Pancreas (tissue), 10 donors: Measurements from ENCODE around the gene MTCL1. TPM values are rescaled to one million over a fixed set of nuclear protein-coding genes. Genes with fewer than 3 reads are reported as not detected.

Experiments used
- ATAC-seq, 4 donors: fragments of 200-7000 bp; cut with Tn5 transposase; one replicate each; pipeline versions ENCODE4 v1.8.0 to v1.9.1; 2020; ENCODE audit warnings: mild to moderate bottlenecking in 4 of 4, moderate library complexity in 4 of 4
- DNase-seq, 6 donors: peaks; one replicate each; pipeline ENCODE4 v3.0.0-alpha.2; 2020
- FAIRE-seq: peaks from 2 replicates; lab custom pipeline; 2012; peaks lifted over from hg19 to GRCh38; lab: Jason Lieb, UNC
- H3K27ac ChIP-seq, 4 donors: fragments of 200-600 bp; sonication (generic); 1 replicate in 3 of 4; 2 replicates in 1 of 4; pipeline versions ENCODE4 v1.5.0 to v1.8.0; 2020
- H3K27me3 ChIP-seq, 4 donors: fragments of 200-600 bp; one replicate each; pipeline ENCODE4 v1.8.0; 2021
- H3K36me3 ChIP-seq, 3 donors: fragments of 200-600 bp; sonication (generic) in 1 of 3; one replicate each; pipeline versions ENCODE4 v1.5.0 to v1.8.0; 2020 to 2021
- H3K4me1 ChIP-seq, 3 donors: fragments of 200-600 bp; one replicate each; pipeline ENCODE4 v1.8.0; 2021
- H3K4me3 ChIP-seq, 4 donors: fragments of 200-600 bp; sonication (generic) in 2 of 4; one replicate each; pipeline versions ENCODE4 v1.5.0 to v1.8.0; 2020 to 2021
- H3K9me3 ChIP-seq, 4 donors: fragments of 200-600 bp; one replicate each; pipeline ENCODE4 v1.8.0; 2021
- WGBS, 2 donors: extraction: QIAGEN DNeasy Blood & Tissue Kit; methylation state at CpG; one replicate each; pipeline ENCODE4 v1.1.7; 2013; 5-methylcytosine and 5-hydroxymethylcytosine counted together
- intact Hi-C, 3 donors: fragments of 100-400 bp; cut with DNase I; formaldehyde crosslinking; loops; one replicate each; pipeline versions ENCODE4 v1.11.1 to v1.14.2; 2022
- polyA plus RNA-seq, 2 donors: library from polyadenylated mRNA; stranded (reverse); fragments of 200-250 nt; gene quantifications; one replicate each; pipeline ENCODE4 v1.2.3, GENCODE V29; 2013
- total RNA-seq, 6 donors: library from RNA; stranded (reverse); fragmentation: NEBNext Ultra II Directional in 4 of 6; extraction: Animal tissue kit (Norgen Biotek cat#: 25700) in 4 of 6; gene quantifications; one replicate each; pipeline versions ENCODE4 v1.2.1 to v1.2.4, GENCODE V29; 2021 to 2023
- TF ChIP-seq, protein P1 (sequence below), 4 donors: fragments of 200-600 bp; sonication (generic) in 3 of 4; IDR thresholded peaks; one replicate each; pipeline versions ENCODE4 v1.5.0 to v1.8.0; 2021; ENCODE audit warnings: antibody characterized with exemption in 4 of 4
- donor health status: healthy with polysubstance abuse.
- donor health status: DM: no; HTN: no; CAD: no; lungs with moderate emphysema.
- donor health status: DM: no; HTN: no; CAD: no.
- donor health status: control.
- donor health status: control.
- donor health status: Bipolar disorder and iron deficiency.
- donor health status: DM: yes; HTN: yes; CAD: no.
- donor health status: DM: no; HTN: no; CAD: no.
- donor health status: DM: no; HTN: no; CAD: no.
- donor health status: DM: yes; HTN: yes; CAD: no.

The MTCL1 gene
- total and polyA plus RNA-seq, 8 donors = 9.2 to 18.4 (median 12.9) TPM

DNA sequence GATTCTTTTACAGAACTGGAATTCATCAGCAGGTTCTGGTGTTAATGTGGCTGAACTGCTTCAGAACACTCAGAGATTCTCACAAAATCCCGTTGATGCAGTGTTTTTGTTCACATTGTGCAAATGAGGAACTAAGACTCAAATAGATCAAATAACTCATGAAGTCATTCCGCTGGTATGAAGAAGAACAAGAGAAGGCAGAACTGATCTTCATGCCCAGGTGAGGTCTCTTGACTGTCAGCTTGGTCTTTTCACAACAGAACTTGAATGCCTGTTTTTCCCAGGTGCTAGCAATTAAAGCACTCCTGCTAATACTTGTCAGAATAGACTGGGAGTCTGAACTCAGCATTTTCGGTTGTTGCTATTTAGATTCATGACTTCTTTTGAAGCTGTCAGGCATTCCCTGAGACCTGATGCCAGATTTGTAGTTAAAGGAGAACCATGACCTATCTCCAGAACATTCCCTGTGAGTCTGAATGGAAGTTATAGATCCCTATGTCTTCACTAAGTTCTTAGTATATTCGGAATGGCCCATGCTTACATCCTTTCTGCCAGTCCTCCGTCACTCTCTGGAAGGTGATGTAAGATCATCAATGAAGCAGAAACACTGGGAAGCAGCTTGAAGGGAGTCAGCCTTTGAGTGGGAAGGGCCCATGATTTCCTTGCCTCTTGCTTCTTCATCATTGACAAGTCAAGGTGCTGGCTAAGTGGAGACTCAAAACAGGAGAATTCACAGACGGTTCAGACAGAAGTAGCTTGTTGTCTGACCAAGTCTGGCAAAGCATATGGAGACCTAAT is 155.7 kb downstream of the MTCL1 start:
- no peak overlapping the region for H3K27ac ChIP-seq
- FAIRE-seq = no peak
- no peak for ATAC-seq
- WGBS, 2 donors = 80 to 86% methylated on average over 6 of the region's 6 CpGs
- H3K4me1 ChIP-seq = no peaks in the 10 kb centered on the region
- H3K36me3 ChIP-seq = no peaks in the 10 kb centered on the region
- TF ChIP-seq, protein P1, sequence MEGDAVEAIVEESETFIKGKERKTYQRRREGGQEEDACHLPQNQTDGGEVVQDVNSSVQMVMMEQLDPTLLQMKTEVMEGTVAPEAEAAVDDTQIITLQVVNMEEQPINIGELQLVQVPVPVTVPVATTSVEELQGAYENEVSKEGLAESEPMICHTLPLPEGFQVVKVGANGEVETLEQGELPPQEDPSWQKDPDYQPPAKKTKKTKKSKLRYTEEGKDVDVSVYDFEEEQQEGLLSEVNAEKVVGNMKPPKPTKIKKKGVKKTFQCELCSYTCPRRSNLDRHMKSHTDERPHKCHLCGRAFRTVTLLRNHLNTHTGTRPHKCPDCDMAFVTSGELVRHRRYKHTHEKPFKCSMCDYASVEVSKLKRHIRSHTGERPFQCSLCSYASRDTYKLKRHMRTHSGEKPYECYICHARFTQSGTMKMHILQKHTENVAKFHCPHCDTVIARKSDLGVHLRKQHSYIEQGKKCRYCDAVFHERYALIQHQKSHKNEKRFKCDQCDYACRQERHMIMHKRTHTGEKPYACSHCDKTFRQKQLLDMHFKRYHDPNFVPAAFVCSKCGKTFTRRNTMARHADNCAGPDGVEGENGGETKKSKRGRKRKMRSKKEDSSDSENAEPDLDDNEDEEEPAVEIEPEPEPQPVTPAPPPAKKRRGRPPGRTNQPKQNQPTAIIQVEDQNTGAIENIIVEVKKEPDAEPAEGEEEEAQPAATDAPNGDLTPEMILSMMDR (IDR thresholded peaks at IDR 0.05) = no peak
- intact Hi-C loops = no loop called here
- no peak for DNase-seq
- no peaks in the 10 kb centered on the region for H3K9me3 ChIP-seq
- H3K4me3 ChIP-seq = no peak overlapping the region
- H3K27me3 ChIP-seq = no peaks in the 10 kb centered on the region

DNA sequence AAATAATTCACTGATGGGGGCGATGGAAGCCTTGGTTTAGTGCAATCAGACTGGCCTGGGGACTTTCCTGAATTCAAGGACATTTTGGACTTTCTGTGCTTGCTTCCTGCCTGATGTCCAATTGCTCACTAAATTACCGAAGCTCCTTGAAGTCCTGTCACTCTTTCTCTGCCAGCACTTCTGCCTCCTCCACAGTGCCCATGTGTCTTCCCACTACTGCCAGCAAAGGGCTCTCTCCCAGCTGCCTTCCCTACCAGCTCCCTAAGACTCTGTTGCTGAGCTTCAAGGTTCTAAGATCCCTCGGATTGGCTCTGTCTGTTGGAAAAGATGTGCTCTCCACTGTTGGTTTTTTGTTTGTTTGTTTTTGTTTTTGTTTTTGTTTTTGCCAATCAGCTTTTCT is 158.1 kb downstream of the MTCL1 start:
- TF ChIP-seq, protein P1 (IDR thresholded peaks at IDR 0.05) = no peak
- H3K27me3 ChIP-seq = no peaks in the 10 kb centered on the region
- intact Hi-C loops = no loop called here
- no peak for ATAC-seq
- FAIRE-seq = no peak
- no peaks in the 10 kb centered on the region for H3K9me3 ChIP-seq
- no peaks in the 10 kb centered on the region for H3K36me3 ChIP-seq
- no peak overlapping the region for H3K27ac ChIP-seq
- no peak overlapping the region for H3K4me3 ChIP-seq
- WGBS, 2 donors = 78 to 87% methylated on average over 3 of the region's 3 CpGs
- no peaks in the 10 kb centered on the region for H3K4me1 ChIP-seq
- no peak for DNase-seq

DNA sequence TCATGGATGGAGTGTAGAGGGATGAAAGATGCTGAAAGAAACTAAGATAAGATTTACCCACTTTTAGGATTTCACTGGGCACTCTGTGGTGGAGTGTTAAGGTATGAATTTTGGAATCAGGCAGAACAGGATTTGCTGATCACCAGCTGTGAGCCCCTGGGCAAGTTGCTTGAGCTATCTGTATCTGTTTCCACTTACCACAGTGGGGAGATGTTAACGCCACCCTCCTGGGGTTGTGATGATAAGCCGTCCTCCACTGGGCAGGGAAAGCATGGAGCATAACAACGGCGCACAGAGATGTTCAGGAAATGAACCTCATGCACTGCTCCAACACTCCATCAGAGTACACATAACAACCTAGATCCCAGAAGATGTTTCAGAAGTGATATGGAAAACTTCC is 160.6 kb downstream of the MTCL1 start:
- FAIRE-seq = no peak
- intact Hi-C loops = no loop called here
- H3K36me3 ChIP-seq = no peaks in the 10 kb centered on the region
- TF ChIP-seq, protein P1 (IDR thresholded peaks at IDR 0.05) = no peak
- H3K4me1 ChIP-seq = no peaks in the 10 kb centered on the region
- ATAC-seq = no peak
- no peaks in the 10 kb centered on the region for H3K27me3 ChIP-seq
- H3K4me3 ChIP-seq = no peak overlapping the region
- DNase-seq = no peak
- H3K9me3 ChIP-seq = no peaks in the 10 kb centered on the region
- no peak overlapping the region for H3K27ac ChIP-seq
- 82 to 93% methylated on average over 4 of the region's 4 CpGs for WGBS, 2 donors

DNA sequence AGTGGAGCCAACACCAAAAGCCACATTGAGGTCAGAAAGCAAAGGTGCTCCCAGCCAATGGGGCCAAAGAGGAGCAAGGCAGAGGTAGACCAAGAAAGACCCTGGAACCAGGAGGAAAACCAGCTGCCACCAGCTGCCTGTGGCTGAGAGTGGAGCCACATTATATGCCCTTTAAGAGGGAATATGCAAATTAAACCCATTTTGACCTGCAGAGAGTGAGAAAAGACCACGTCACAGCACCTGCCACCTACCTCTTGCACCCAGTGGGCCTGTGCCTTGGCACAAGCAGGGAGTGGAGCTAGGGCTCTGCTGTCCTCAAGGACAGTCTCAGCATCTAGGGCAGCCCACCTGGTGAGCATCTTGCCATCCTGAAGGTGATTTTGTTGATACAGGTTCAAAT is 161.3 kb downstream of the MTCL1 start:
- H3K9me3 ChIP-seq = no peaks in the 10 kb centered on the region
- no peaks in the 10 kb centered on the region for H3K27me3 ChIP-seq
- TF ChIP-seq, protein P1 (IDR thresholded peaks at IDR 0.05) = no peak
- H3K4me1 ChIP-seq = no peaks in the 10 kb centered on the region
- no peak overlapping the region for H3K4me3 ChIP-seq
- intact Hi-C loops = no loop called here
- DNase-seq = no peak
- no peaks in the 10 kb centered on the region for H3K36me3 ChIP-seq
- no peak for FAIRE-seq
- ATAC-seq = no peak
- no peak overlapping the region for H3K27ac ChIP-seq
- 67 to 94% methylated on average over 1 of the region's 1 CpG for WGBS, 2 donors

DNA sequence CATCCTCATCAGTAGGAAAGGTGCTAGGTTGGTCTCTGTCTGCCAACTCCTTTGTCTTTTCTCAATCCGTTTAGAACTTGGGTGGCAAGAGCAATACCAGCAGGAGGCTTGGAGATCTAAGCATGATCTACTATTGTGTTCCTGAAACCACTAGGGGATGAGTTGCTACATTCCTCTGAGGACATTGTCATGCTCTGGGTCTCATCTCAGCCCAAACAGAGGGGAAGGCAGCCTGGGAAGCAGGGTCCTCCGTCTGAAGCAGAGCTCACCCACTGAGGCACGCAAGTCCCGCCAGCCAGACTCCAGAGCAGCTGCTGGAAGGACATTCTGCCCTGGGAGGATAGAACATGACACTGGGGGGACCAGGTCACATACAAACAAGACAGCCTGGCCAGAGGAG is 162.9 kb downstream of the MTCL1 start:
- 79 to 85% methylated on average over 4 of the region's 4 CpGs for WGBS, 2 donors

More for the DNA sequence above, 162.9 kb downstream of the MTCL1 start:
- Histone ChIP-seq H3K9me3 (no peaks in the 10 kb centered on the region), H3K36me3 (no peaks in the 10 kb centered on the region), H3K27me3 (no peaks in the 10 kb centered on the region), H3K4me3 (no peak overlapping the region), H3K27ac (no peak overlapping the region), H3K4me1 (no peaks in the 10 kb centered on the region)
- FAIRE-seq = no peak
- no peak for DNase-seq
- TF ChIP-seq, protein P1 (IDR thresholded peaks at IDR 0.05) = no peak
- ATAC-seq = no peak
- intact Hi-C loops = no loop called here
